Loucy (cell line): ENCODE measurements around the gene EEF1AKMT1.

Experiments
- H2AFZ ChIP-seq: fragments of 200-600 bp; sonication (generic); 2 replicates; pipeline ENCODE4 v1.6.0; 2016; ENCODE audit warnings: antibody characterized with exemption, mild to moderate bottlenecking, low read length, moderate library complexity
- H3F3A ChIP-seq: fragments of 200-600 bp; 2 replicates; pipeline ENCODE4 v1.6.0; 2016; ENCODE audit warnings: antibody characterized with exemption, low read depth, mild to moderate bottlenecking
- H3K27me3 ChIP-seq: fragments of 200-600 bp; sonication (generic); 2 replicates; pipeline ENCODE4 v1.6.1; 2014; ENCODE audit warnings: low read length, mild to moderate bottlenecking; ENCODE audit not compliant: insufficient read depth, poor library complexity, severe bottlenecking
- H3K36me3 ChIP-seq: fragments of 200-600 bp; sonication (generic); 2 replicates; pipeline ENCODE4 v1.6.1; 2016; ENCODE audit warnings: low read length; ENCODE audit not compliant: insufficient read depth
- H3K4me1 ChIP-seq: fragments of 200-600 bp; sonication (generic); 2 replicates; pipeline ENCODE4 v1.5.1; 2014; ENCODE audit warnings: low read length, mild to moderate bottlenecking; ENCODE audit not compliant: insufficient read depth, poor library complexity, severe bottlenecking
- H3K4me2 ChIP-seq: fragments of 200-600 bp; sonication (generic); 2 replicates; pipeline ENCODE4 v1.6.0; 2014; ENCODE audit warnings: antibody characterized with exemption, low read length, low read depth, mild to moderate bottlenecking; ENCODE audit not compliant: poor library complexity, severe bottlenecking
- H3K4me3 ChIP-seq: fragments of 200-600 bp; sonication (generic); 2 replicates; pipeline ENCODE4 v1.5.1; 2014; ENCODE audit warnings: low read length, mild to moderate bottlenecking, mixed read lengths; ENCODE audit not compliant: poor library complexity, severe bottlenecking
- H3K79me2 ChIP-seq: fragments of 200-600 bp; sonication (generic); 2 replicates; pipeline ENCODE4 v1.6.1; 2014; ENCODE audit warnings: low read length; ENCODE audit not compliant: insufficient read depth
- H3K9ac ChIP-seq: fragments of 200-600 bp; sonication (generic); 2 replicates; pipeline ENCODE4 v1.6.0; 2014; ENCODE audit warnings: mild to moderate bottlenecking, low read depth, low read length, moderate library complexity; ENCODE audit not compliant: poor library complexity, severe bottlenecking
- H3K9me2 ChIP-seq: fragments of 200-600 bp; sonication (generic); replicated peaks from 2 replicates; pipeline ENCODE4 v1.6.1; 2016; ENCODE audit warnings: low read depth, low read length, mixed read lengths
- H3K9me3 ChIP-seq: fragments of 200-600 bp; sonication (generic); 2 replicates; pipeline ENCODE4 v1.6.1; 2014; ENCODE audit warnings: mild to moderate bottlenecking, antibody characterized with exemption, low read length, low read depth; ENCODE audit not compliant: insufficient read depth
- H4K20me1 ChIP-seq: fragments of 200-600 bp; sonication (generic); 2 replicates; pipeline ENCODE4 v1.6.0; 2014; ENCODE audit warnings: antibody characterized with exemption, low read length, mild to moderate bottlenecking; ENCODE audit not compliant: insufficient read depth, poor library complexity, severe bottlenecking
- CTCF ChIP-seq: fragments of 200-600 bp; sonication (generic); conservative IDR thresholded peaks from 2 replicates; pipeline ENCODE4 v1.5.1; 2014; ENCODE audit warnings: mild to moderate bottlenecking, antibody characterized with exemption, low read length
- EZH2phosphoT487 ChIP-seq: fragments of 200-600 bp; IDR thresholded peaks from 2 replicates; pipeline ENCODE4 v1.6.1; 2018; ENCODE audit warnings: antibody characterized with exemption, mild to moderate bottlenecking, moderate library complexity, borderline replicate concordance

Gene EEF1AKMT1

DNA sequence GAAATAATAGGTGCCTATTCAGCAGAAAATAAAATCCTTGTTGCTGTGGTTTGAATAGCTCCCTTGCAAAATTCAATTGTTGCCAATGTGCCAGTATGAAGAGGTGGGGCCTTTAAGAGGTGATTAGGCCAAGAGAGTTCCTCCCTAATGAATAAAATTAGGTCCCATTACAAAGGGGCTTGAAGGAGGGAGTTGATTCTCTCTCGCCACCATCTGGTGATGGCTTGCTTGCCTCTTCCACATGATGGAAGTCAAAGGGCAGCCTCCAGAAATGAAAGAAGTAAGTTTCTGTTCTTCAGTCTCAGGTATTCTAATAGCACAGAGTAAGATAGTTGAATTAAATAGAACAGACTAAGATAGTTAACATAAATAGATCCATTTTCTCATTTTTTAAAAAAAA, 3.0 kb upstream of the EEF1AKMT1 start:
- Histone ChIP-seq H3K36me3 (no peaks in the 10 kb centered on the region), H3K9me2 (no peaks in the 10 kb centered on the region), H3K27me3 (no peaks in the 10 kb centered on the region), H3K4me2 (no peak overlapping the region), H3F3A (no peaks in the 10 kb centered on the region), H3K79me2 (peaks cover 18% of the 10 kb centered on the region), H3K9me3 (no peaks in the 10 kb centered on the region), H4K20me1 (no peaks in the 10 kb centered on the region), H3K4me3 (no peak overlapping the region), H2AFZ (no peak overlapping the region), H3K4me1 (peaks cover 18% of the 10 kb centered on the region), H3K9ac (no peak overlapping the region)
- TF ChIP-seq CTCF (peak; percentile 39), EZH2phosphoT487 (no peak)

DNA sequence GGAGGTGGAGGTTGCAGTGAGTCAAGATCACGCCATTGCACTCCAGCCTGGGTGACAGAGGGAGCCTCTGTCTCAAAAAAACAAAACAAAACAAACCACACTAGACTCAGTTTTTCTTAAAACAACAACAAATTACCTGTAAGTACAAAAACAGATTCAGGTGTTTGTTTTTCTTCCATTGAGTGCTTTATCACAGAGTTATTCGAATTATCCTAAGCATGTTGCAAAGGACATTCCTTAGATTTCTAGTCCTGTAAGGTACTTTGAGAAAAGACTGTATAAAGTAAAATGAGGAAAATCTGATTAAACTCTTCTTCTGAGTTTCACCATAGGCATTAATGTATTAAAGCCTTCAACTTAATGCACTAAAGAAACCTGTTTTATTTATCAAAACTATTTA, 2.2 kb upstream of the EEF1AKMT1 start:
- Histone ChIP-seq H3K9me3 (no peaks in the 10 kb centered on the region), H3K79me2 (peaks cover 26% of the 10 kb centered on the region), H3K27me3 (no peaks in the 10 kb centered on the region), H3K4me3 (no peak overlapping the region), H3K4me1 (peaks cover 24% of the 10 kb centered on the region), H3K36me3 (0 out of 2 replicates have a peak, but pooled peaks cover 3% of the 10 kb centered on the region), H3K9me2 (no peaks in the 10 kb centered on the region), H3F3A (no peaks in the 10 kb centered on the region), H3K9ac (no peak overlapping the region), H3K4me2 (no peak overlapping the region), H2AFZ (no peak overlapping the region), H4K20me1 (no peaks in the 10 kb centered on the region)
- TF ChIP-seq CTCF, result no peak
- no peak for TF ChIP-seq EZH2phosphoT487

DNA sequence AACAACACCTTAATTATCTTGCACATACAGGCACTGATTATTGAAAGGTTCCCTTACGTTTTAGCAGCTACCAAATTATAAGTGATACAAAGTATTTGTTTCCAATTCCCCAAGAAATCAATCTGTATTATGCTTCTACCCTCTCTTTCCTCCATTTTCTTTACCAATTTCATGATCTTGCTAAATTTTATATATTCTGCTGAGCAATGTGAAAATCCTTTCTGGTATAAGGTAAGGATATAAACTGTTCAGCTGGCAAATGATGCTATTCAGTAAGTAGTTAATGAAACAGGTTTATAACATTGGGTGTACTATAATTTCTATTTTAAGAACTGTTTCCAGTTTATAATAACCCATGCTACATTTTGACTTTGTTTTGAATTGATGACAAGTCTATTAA, 985 bp upstream of the EEF1AKMT1 start:
- Histone ChIP-seq H3F3A (no peaks in the 10 kb centered on the region), H3K4me2 (peak overlapping the region; percentile 93), H3K79me2 (peaks cover 34% of the 10 kb centered on the region), H3K4me3 (peak overlapping the region; percentile 85), H3K36me3 (peaks cover 8% of the 10 kb centered on the region; the same call in 1 of the 2 replicates), H3K4me1 (peaks cover 27% of the 10 kb centered on the region), H3K9ac (peak overlapping the region; percentile 95), H2AFZ (no peak overlapping the region), H3K9me3 (peaks cover 8% of the 10 kb centered on the region; the same call in 1 of the 2 replicates), H3K9me2 (no peaks in the 10 kb centered on the region), H3K27me3 (no peaks in the 10 kb centered on the region), H4K20me1 (no peaks in the 10 kb centered on the region)
- no peak for TF ChIP-seq CTCF
